BLaER1 (cell line): ENCODE data around the gene CCSER1.

Source experiments
- H3K27ac ChIP-seq: shearing (Covaris generic); formaldehyde crosslinking; 2 replicates; pipeline ENCODE4 v1.8.1; 2022
- H3K27me3 ChIP-seq: shearing (Covaris generic); formaldehyde crosslinking; 2 replicates; pipeline ENCODE4 v1.8.1; 2022
- H3K36me3 ChIP-seq: shearing (Covaris generic); formaldehyde crosslinking; 2 replicates; pipeline ENCODE4 v1.8.1; 2022
- H3K4me1 ChIP-seq: shearing (Covaris generic); formaldehyde crosslinking; 2 replicates; pipeline ENCODE4 v1.8.1; 2022
- H3K4me2 ChIP-seq: shearing (Covaris generic); formaldehyde crosslinking; 2 replicates; pipeline ENCODE4 v1.8.1; 2022
- H3K4me3 ChIP-seq: shearing (Covaris generic); formaldehyde crosslinking; 2 replicates; pipeline ENCODE4 v1.8.1; 2022
- H3K9ac ChIP-seq: shearing (Covaris generic); formaldehyde crosslinking; 2 replicates; pipeline ENCODE4 v1.8.1; 2022
- H3K9me3 ChIP-seq: shearing (Covaris generic); formaldehyde crosslinking; 2 replicates; pipeline ENCODE4 v1.8.1; 2022
- H4K20me1 ChIP-seq: shearing (Covaris generic); formaldehyde crosslinking; 2 replicates; pipeline ENCODE4 v1.8.1; 2022
- Cebpa-rat ChIP-seq: shearing (Covaris generic); IDR thresholded peaks from 2 replicates; pipeline ENCODE4 v1.8.1; 2022

CCSER1 gene

DNA sequence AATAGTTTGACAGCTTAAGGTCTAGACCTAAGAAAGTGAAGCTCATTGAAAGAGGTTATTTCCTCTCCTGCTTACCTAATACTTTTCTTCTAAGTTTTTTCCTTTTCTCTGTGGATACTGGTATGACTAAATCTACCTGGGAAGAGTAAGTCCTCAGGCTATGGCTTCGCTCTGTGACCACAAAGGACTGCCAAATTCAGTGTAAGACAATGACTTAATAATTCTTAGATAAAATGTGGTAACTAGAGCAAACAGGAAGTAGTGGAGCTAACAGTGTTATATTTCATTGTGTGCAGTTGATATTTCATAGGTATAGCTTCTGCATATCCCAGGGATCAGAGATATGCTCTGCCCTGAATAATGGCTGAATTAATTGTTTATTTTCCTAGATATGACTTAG is 418.9 kb downstream of the CCSER1 start:
- Histone ChIP-seq H3K4me2 (no peak overlapping the region), H3K4me1 (peaks cover 21% of the 10 kb centered on the region), H3K36me3 (no peaks in the 10 kb centered on the region), H3K9ac (no peak overlapping the region), H4K20me1 (no peaks in the 10 kb centered on the region), H3K27me3 (no peaks in the 10 kb centered on the region), H3K27ac (no peak overlapping the region), H3K4me3 (no peak overlapping the region), H3K9me3 (no peaks in the 10 kb centered on the region)
- no peak for TF ChIP-seq Cebpa-rat

DNA sequence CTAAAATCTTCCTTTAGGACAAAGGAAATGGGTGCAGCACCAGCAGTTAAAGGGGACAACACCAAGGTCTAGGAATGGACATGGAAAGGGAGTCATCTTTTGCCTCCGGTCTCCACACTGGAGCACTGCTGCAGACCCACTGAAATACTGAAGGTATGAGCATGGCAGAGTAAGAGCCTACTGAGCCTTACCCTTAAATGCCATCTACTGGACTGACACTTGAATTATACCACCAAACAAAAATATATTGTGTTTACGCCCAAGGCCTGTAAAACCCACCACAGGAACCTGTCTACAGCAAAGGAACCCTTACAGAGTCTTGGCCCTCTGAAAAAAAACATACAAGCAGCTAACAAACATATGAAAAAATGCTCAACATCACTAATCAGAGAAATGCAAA is 443.4 kb downstream of the CCSER1 start:
- Histone ChIP-seq H4K20me1 (no peaks in the 10 kb centered on the region), H3K27me3 (no peaks in the 10 kb centered on the region), H3K4me1 (no peaks in the 10 kb centered on the region), H3K4me3 (no peak overlapping the region), H3K9me3 (no peaks in the 10 kb centered on the region), H3K9ac (no peak overlapping the region), H3K27ac (no peak overlapping the region), H3K36me3 (no peaks in the 10 kb centered on the region), H3K4me2 (no peak overlapping the region)
- TF ChIP-seq Cebpa-rat: no peak

DNA sequence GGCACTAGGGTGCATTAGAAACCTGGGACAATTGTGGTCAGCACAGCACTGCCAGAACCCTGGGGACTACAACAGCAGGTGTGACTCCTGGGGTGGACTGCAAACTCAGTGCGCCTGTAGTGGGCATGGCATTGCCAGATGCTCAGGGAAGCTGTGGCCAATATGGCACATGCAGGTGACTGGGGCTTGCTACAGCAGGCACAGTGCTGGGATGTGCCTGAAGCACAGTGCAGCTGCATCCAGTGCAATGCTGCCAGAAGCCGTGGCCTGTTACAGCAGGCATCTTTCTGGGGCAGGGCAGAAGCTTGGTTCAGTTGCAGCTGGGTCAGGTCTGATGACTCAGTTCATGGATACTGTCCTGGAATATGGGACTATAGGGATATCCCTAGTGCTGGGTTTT is 445.8 kb downstream of the CCSER1 start:
- no peaks in the 10 kb centered on the region for H3K9me3 ChIP-seq
- H3K27me3 ChIP-seq: no peaks in the 10 kb centered on the region
- H4K20me1 ChIP-seq: no peaks in the 10 kb centered on the region
- H3K4me1 ChIP-seq: no peaks in the 10 kb centered on the region
- H3K4me3 ChIP-seq: no peak overlapping the region
- no peaks in the 10 kb centered on the region for H3K36me3 ChIP-seq
- no peak overlapping the region for H3K27ac ChIP-seq
- no peak for TF ChIP-seq Cebpa-rat
- no peak overlapping the region for H3K9ac ChIP-seq
- H3K4me2 ChIP-seq: no peak overlapping the region

DNA sequence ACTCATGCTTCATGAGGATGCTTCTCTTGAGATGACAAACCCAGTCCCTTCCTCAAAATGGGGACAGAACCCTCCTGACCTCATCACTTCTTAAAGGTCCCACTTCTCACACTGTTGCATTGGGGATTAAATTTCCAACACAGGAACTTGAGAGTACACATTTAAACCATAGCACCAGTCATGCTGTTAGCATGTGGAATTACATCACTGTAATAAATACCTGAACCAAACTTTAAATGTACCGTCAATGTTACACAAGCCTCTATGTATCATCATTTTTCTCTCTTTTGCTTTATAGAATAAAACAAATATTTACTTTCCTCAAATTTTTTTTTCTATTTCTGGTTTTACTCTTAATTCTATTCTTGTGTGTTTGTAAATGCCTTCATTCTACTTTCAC is 448.2 kb downstream of the CCSER1 start:
- Histone ChIP-seq H3K4me1 (no peaks in the 10 kb centered on the region), H3K36me3 (no peaks in the 10 kb centered on the region), H3K27ac (no peak overlapping the region), H3K9ac (no peak overlapping the region), H3K4me2 (no peak overlapping the region), H4K20me1 (no peaks in the 10 kb centered on the region), H3K27me3 (no peaks in the 10 kb centered on the region), H3K9me3 (no peaks in the 10 kb centered on the region), H3K4me3 (no peak overlapping the region)
- TF ChIP-seq Cebpa-rat: no peak

DNA sequence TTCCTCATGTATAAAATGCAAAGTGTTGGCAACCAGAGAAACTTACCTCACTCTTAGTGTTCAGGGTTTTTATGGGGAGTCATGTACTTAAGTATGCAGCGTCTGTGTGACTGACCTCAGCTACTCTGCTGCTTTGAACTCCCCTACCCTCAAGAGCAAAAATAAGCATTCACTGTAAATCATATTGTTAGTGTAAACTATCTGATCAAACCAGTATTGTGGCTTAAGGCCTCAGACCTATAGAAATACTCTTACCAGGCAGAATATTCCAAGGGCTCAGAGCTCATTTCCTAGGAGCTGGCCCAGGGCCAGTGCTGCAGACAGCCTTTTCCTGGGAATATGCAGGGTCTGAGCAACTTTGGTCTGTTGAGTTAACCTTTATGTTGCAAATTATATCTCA is 453.1 kb downstream of the CCSER1 start:
- Histone ChIP-seq H3K4me1 (no peaks in the 10 kb centered on the region), H3K27ac (no peak overlapping the region), H3K4me3 (no peak overlapping the region), H3K9ac (no peak overlapping the region), H3K27me3 (no peaks in the 10 kb centered on the region), H3K9me3 (no peaks in the 10 kb centered on the region), H3K4me2 (no peak overlapping the region), H3K36me3 (no peaks in the 10 kb centered on the region), H4K20me1 (no peaks in the 10 kb centered on the region)
- no peak for TF ChIP-seq Cebpa-rat

DNA sequence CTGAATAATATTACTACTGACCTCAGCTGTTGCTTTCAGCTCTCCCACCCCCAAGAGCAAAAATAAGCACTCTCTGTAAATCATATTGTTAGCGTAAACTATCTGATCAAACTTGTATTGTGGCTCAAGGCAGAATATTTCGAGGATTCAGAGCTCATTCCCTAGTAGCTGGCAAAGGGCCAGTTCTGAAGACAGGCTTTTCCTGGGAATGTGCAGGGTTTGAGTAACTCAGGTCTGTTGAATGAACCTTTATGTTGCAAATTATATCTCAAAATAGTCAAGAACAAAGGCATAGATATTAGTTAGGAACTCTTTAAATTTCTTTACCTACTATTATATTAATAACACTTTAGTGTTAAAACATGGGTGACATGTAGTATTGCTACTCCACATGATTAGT is 454.9 kb downstream of the CCSER1 start:
- H4K20me1 ChIP-seq: no peaks in the 10 kb centered on the region

DNA sequence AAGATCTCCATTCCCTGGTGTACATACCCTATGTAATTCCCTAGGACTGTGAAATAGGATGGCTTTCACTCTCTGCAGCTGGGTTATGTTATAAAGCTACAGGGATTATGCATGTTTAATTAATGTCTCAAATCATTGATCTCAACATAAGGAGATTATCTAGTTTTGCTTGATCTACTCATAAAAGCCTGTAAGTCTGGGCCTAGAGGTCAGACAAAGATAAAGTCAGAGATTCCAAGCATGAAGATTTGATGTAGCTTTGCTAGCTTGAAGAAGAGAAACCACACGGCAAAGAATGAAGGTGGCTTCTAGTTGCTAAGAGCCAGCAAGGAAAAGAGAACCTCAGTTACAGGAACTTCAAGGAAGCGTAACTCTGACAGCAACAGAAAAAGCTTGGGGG is 456.9 kb downstream of the CCSER1 start:
- H3K4me2 ChIP-seq: no peak overlapping the region
- no peaks in the 10 kb centered on the region for H3K4me1 ChIP-seq
- H3K9me3 ChIP-seq: no peaks in the 10 kb centered on the region
- no peak for TF ChIP-seq Cebpa-rat
- no peaks in the 10 kb centered on the region for H3K27me3 ChIP-seq
- H3K9ac ChIP-seq: no peak overlapping the region
- H3K27ac ChIP-seq: no peak overlapping the region
- no peaks in the 10 kb centered on the region for H3K36me3 ChIP-seq
- H4K20me1 ChIP-seq: no peaks in the 10 kb centered on the region
- H3K4me3 ChIP-seq: no peak overlapping the region

More for the DNA sequence above, 454.9 kb downstream of the CCSER1 start:
- Histone ChIP-seq H3K27me3 (no peaks in the 10 kb centered on the region), H3K4me2 (no peak overlapping the region), H3K36me3 (no peaks in the 10 kb centered on the region), H3K9ac (no peak overlapping the region), H3K9me3 (no peaks in the 10 kb centered on the region), H3K27ac (no peak overlapping the region), H3K4me3 (no peak overlapping the region), H3K4me1 (no peaks in the 10 kb centered on the region)
- TF ChIP-seq Cebpa-rat: no peak

DNA sequence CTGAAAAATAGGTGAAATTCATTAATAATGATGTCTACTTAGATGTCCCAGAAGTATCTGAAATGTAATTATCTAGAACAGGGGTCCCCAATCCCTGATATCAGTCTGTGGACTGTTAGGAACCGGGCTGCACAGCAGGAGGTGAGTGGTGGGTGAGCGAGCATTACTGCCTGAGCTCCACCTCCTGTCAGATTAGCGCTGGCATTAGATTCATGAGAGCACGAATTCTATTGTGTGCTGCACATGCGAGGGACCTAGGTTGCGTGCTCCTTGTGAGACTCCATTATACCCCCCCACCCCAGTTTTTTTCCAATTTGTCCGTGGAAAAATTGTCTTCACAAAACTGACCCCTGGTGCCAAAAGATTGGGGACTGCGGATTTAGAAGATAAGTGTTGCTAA is 458.8 kb downstream of the CCSER1 start:
- Histone ChIP-seq H4K20me1 (no peaks in the 10 kb centered on the region), H3K4me3 (no peak overlapping the region), H3K27me3 (no peaks in the 10 kb centered on the region), H3K9ac (no peak overlapping the region), H3K36me3 (no peaks in the 10 kb centered on the region), H3K9me3 (0 out of 2 replicates have a peak, but pooled peaks cover 4% of the 10 kb centered on the region), H3K27ac (no peak overlapping the region), H3K4me2 (no peak overlapping the region), H3K4me1 (no peaks in the 10 kb centered on the region)
- no peak for TF ChIP-seq Cebpa-rat

DNA sequence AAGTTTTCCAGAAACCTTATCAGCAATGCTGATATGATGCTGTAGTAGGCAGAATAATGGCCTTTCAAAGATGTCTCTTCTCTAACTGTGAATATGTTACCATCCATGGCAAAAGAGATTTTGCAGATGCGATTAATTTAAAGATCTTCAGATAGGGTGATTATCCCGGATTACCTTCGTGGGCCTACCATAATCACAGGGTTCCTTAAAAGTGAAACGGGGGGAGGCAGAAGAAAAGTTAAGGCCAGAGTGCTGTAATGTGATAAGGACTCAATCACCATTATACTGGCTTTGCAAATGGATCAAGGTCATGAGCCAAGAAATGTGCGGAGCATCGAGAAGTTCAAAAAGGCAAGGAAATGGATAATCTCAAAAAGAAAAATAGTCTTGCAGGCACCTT is 459.6 kb downstream of the CCSER1 start:
- Histone ChIP-seq H3K27ac (no peak overlapping the region), H3K36me3 (no peaks in the 10 kb centered on the region), H3K4me2 (no peak overlapping the region), H4K20me1 (no peaks in the 10 kb centered on the region), H3K27me3 (no peaks in the 10 kb centered on the region), H3K4me1 (no peaks in the 10 kb centered on the region), H3K4me3 (no peak overlapping the region), H3K9me3 (0 out of 2 replicates have a peak, but pooled peaks cover 4% of the 10 kb centered on the region), H3K9ac (no peak overlapping the region)
- TF ChIP-seq Cebpa-rat: no peak

DNA sequence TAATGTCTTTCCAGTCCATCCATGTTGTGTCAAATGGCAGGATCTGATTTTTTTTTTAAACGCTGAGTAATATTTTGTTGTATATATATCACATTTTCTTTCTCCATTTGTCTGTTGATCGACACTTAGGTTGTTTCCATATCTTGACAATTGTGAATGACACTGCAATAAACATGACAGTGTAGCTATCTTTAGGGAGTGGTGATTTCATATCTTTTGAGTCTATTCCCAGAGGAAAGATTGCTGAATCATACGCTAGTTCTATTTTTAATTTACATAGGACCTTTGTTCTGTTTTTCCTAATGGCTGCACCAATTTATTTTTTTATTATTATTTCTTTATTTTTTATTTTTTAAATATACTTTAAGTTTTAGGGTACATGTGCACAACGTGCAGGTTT is 470.7 kb downstream of the CCSER1 start:
- Histone ChIP-seq H3K9me3 (no peaks in the 10 kb centered on the region), H3K9ac (no peak overlapping the region), H3K36me3 (no peaks in the 10 kb centered on the region), H4K20me1 (no peaks in the 10 kb centered on the region), H3K27ac (no peak overlapping the region), H3K27me3 (no peaks in the 10 kb centered on the region), H3K4me3 (no peak overlapping the region), H3K4me2 (no peak overlapping the region), H3K4me1 (0 out of 2 replicates have a peak, but pooled peaks cover 3% of the 10 kb centered on the region)
- TF ChIP-seq Cebpa-rat: no peak

DNA sequence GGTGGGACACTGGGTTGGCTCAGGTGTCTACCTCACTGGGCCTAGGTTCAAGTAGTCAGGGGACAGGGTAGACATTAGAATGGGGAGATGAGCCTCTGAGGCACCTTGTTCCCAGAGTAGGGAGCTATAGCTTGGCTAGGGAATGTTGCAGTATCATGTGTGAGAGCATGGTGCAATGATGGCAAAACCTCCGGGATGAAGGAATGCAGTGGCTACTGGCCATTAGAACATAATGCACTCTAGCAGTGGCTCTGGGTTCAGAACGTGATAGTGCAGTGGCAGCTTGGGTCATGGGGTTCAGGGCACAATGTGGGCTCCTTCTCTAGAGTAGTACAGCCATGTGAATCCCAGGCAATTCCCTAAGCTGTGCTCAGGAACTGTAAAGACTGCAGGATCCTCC is 471.5 kb downstream of the CCSER1 start:
- TF ChIP-seq Cebpa-rat: no peak
- Histone ChIP-seq H3K9me3 (no peaks in the 10 kb centered on the region), H3K27ac (no peak overlapping the region), H3K4me1 (no peaks in the 10 kb centered on the region), H3K27me3 (no peaks in the 10 kb centered on the region), H3K4me3 (no peak overlapping the region), H3K9ac (no peak overlapping the region), H4K20me1 (no peaks in the 10 kb centered on the region), H3K36me3 (no peaks in the 10 kb centered on the region), H3K4me2 (no peak overlapping the region)
